A204.1 (cell line): ENCODE results near the gene SLC9A2.

Source experiments
- FAIRE-seq: peaks from 2 replicates; lab custom pipeline; 2012; peaks lifted over from hg19 to GRCh38; lab: Jason Lieb, UNC

Gene SLC9A2

DNA sequence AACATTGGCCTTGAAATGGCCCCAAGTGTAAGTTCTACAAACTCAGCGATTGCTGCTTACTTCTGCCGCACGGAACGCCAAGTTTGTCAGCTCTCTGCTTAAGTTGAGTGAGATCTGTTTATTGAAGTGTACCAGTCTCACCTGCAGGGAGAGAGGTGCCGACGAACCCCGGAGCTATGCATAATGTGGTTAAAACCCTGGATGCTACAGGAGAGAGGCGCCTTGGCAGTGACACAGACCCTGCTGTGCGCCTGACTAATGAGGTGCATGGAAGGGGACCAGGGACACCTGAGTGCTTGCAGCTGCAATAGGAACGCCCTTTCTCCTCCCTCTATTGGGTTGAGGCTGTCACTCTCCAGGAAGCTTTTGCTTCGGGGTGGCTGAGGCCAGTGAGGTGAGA is 979 bp downstream of the SLC9A2 start:
- FAIRE-seq: no peak

DNA sequence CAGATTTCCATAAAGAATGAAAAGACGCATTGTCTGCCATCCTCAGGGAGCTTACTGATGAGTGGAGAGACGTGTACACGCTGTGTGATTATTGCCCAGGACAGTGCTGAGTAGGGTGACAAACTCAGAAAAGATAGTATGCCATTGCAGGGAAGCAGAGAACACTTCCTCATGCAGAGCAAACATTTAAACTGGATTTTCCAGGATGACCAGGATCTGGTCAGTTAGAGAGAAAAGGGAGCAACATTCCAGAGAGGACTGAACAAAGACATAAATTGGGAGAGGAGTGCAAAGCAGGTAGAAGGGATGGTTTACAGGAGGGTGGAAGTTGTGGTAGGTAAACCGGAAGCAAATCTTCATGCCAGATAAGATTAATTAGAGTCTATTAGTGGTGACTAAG is 2.3 kb downstream of the SLC9A2 start:
- FAIRE-seq: no peak

DNA sequence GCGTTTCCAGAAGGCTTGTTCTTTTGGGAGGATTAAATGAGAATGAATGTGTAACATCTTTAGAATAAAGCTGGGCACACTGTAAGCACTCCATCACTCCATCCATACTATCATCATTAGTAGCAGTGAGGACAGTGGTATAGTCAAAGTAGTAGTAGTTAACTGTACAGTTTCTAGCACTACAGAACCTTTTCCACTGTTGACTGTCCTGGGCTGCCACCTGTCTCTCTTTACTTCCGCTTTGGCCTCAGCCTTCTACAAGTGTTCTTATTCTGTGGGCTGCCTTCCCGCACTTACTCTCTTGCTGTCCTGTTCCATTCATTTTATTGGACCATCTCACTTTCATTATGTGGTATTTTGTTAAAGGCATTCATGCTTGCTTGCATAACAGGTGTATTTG is 3.3 kb downstream of the SLC9A2 start:
- FAIRE-seq: no peak

DNA sequence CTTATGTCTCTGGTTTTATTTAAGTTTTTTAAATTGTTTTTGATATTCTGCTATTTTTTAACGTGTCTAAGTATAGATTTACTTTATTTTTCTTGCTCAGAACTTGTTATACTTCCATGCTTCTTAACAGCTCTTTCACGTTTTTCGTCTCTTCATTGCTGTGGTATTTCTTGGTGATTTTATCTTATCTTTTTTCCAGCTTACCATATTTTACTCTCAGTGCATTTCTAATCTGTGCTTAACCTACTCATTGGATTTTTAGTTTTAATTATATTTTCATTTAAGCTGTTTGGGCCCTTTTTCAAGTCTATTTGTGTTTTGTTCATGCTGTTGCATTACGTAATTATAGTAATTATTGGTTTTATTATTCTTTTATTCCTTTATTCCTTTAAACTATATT is 11.1 kb downstream of the SLC9A2 start:
- peak; percentile 23 for FAIRE-seq

DNA sequence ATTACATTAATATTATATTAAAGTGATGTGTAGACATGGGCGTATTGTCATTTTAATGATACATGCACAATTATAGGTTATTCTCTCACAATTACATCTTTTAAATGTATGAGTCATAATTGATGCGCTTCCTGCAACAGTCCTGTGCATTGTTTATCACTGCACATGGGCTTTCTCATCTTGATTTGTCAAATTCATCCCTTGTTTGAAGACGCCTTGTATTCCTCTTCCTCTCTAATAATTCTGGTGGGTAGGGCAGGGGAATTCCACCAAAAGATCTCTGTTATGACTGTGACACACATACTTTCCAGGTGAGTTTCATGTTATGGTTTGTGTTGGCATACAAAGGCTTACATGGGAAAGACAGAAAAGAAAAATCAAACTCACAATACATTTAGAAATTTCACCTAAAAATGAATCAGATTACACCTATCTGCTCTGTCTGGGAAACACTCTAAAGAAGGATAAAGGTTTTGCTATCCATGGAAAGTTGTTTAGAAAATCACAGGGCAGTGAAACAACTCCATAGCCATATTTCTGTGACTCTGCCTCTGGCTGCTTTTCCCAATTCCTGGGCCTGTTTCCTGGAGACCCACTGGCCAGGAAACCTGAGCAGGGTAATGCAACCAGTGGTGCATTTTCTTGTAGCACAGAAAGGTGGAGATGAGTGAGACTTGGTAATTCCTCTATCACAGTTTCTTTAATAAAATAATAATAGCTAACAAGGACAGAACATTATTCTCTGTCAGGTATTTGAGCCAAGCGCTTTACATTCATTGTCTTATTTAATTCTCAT is 13.2 kb downstream of the SLC9A2 start:
- no peak for FAIRE-seq

DNA sequence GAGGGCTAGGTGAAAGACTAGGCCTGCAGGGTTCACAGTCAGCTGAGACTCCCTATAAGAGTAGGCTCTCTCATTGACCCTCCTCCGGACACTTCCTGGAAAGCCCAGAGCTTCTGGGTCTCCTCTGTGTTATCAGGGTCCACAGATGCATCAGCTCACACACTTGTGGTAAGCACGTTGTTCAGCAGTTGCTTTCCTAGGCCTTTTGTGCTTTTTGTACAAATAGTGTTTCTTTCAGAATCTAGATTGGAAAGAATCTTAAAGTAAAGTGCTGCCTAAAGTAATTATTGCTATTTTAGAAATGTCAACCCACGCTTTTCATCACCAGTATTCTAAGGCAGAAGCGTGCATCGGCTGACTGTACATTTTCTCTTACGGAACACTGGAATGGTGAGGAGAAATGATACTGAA is 15.5 kb downstream of the SLC9A2 start:
- FAIRE-seq: no peak

DNA sequence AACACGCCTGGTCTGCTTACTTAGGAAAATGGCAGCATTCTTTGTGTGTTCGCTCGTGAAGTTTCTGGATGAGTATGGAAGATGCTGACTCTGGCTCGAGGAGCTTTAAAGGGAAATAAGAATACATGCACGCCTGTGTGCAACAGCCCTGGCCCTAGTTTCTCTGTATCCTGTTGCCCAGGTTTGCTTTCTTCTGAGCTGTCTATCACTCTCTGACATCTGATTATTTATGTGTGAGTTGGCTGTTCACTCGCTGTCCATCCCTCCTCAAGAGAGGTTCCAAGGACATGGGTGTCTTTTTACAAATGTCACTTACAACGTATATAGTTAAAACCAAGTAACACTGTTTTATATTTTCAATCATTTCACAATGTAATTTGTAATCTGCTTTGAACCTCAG is 16.0 kb downstream of the SLC9A2 start:
- FAIRE-seq: no peak

DNA sequence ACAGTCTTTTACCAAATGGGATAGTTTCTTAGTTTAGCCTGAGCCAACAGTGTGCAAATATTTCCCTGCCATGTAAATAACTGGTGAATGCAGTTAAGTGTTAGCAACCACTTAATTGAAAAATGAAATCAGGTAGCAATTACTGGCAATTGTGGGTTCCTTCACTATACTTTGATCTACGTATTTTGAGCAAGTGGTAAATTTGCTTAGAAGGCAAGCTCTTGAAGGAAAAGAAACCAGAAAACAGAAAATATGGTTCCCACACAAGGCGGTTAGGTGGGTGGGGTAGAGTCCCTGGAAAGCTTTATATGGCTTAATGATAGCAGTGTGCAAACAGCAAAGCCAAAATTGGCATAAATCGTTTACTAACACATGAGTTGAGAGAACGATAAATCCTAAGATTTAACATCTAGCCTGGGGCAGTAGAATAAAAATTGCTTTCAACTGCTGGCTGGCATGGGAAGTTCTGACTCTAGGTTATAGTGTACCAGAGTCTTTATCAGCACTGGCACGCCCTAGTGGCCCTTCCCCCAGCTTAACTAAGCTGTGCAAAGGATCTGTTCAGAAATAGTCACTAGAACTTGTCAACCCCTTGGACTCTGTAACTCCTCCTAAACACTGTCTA is 17.0 kb downstream of the SLC9A2 start:
- no peak for FAIRE-seq

DNA sequence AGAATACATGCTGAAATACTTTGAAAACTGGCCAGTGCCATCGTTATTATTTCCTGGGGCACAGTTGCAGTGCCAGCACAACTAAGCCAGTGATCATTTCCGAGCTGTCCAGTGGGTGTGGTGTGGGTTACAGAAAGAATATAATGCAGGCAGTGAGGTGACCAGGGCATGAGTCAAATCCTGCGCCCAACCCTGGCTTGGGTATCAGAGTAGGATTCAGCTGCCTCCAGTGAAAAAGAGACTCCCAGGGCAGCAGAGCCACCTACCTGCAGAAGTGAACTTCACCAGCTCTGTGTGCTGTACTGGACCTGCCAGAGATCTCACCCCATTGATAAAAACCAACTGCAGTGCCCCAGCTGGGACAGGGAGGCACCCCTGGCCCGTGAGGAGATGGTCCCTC is 18.0 kb downstream of the SLC9A2 start:
- FAIRE-seq: no peak

DNA sequence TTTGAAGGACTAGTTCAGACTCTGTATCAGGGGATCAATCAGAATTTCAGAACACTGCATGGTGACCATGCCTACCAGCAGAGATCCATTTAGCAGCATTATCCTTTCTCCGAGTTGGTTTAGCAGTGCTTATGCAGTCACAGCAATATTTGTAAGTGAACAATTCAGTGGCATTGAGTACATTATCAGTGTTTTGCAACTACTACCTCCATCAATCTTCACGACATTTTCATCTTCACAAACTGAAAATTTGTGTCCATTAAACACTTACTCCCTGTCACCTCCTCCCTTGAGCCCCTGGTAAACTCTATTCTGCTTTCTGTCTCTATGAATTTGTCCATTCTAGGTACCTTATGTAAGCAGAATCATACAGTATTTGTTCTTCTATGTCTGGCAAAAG is 20.1 kb downstream of the SLC9A2 start:
- no peak for FAIRE-seq

DNA sequence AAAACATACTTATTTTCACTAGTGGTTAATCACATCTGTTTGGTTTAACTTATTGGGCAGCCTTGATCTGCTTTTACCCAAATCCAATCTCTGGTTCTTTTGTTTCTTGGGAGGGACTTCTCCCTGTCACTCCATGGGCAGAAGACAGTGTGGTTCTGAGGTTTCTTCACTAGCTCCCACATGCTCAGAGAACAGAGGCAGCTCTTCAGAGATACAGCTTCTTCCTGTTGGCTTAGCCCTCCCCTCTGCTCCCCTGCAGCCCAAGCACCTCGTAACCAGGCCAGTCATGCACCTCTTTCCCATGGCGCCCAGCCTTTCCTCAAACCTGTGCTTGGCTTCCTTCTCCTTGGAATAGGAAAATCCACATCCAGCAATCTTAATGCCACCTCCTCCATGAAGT is 32.8 kb downstream of the SLC9A2 start:
- no peak for FAIRE-seq

DNA sequence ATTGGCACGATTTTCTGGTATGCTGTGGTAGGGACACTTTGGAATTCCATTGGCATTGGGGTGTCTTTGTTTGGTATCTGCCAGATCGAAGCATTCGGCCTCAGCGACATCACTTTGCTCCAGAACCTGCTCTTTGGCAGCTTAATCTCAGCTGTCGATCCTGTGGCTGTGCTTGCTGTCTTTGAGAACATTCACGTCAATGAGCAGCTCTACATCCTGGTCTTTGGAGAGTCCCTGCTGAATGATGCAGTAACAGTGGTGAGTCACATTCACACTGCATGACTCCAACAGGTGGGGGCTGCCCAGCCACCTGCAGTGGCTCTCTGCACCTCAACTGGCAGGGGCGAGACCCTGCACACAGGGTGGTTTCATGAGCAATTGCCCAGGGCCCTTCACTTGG is 38.4 kb downstream of the SLC9A2 start:
- no peak for FAIRE-seq

DNA sequence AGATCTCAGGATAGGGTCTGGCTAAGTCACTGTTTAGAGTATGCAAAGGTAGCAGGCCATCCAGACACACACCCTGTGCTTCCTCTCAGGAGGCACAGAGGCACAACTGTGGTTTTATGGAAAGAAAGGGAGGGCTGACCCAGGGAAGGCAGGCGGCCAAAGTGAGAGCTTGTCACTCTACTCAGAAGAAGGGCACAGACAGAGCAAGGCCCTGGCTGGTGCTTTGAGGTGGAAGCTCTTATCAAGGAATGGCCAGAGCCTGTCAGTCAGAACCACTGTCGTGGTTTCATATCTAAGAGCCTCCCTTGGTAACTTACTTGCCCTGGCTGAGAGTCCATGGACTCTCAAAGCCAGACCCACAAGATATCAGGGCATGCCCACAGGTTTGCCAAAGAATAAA is 40.7 kb downstream of the SLC9A2 start:
- no peak for FAIRE-seq

DNA sequence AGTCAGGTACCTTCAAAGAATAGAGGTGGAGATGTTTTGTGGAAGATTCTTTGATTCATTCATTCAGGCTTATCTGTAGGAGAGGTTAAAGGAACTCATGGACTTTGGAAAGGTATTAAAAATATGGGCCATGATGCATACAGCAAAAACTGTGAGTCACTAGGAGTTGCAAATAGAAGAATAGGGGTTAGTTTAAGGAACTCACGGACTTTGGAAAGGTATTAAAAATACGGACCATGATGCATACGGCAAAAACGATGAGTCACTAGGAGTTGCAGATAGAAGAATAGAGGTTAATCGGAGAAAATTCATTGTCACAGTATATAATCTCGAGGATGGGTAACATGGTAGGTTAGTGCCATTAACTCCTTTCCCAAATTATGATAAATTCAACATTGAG is 41.2 kb downstream of the SLC9A2 start:
- no peak for FAIRE-seq

DNA sequence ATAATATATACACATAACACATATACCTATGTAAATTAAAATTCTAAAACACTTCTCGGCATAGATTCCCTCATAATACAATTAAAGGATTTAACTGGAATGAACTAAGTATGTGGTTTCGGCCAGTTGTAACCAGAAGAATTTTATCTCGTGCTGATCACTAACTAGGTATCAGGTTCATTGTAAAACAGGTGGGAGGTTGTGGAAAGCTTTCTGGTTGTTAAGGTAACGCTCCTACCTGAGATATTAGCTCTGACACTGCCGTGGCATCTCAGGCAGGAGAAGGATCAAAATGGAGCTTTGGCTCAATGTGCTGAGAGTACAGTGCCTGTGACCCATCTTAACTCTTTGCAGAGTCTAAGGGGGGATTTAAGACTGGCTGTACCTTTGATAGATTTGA is 42.5 kb downstream of the SLC9A2 start:
- FAIRE-seq: no peak

DNA sequence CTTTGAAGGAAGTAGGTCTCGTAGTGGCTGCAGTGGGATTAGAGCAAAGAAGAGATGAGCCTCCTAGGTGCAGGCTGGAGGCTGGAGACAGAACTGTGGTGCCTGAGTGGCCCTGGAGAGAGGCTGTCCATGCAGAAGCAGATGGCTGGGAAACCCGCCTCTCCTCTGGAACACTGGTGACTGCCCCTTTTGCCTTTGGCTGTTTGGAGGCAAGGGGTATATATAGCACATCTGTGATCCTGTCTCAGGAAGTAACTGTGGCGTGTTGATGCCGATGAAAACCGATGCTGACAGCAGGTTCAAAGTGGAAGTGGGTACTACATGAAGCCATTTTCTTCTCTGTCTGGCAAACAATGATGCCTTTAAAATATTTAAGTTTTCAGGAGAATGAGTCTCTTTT is 43.5 kb downstream of the SLC9A2 start:
- FAIRE-seq: no peak

DNA sequence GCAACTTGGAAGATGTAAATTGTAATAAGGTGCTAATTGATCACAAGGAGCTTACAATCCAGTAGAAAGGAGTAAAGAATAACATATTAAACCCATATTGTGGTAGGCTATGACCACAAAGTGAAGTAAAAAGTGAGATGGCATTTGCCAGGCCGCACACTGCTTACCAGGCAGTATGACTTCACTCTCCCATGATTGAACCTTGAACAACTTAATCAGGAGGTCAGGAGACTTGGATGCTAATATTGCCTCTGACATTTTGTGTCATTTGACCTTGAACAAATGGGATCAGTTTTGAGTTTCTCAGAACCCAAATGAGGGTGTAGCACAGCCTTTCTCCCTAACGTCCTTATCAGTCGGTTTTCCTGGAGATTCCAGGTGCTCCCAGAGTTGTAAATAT is 44.0 kb downstream of the SLC9A2 start:
- FAIRE-seq: no peak

DNA sequence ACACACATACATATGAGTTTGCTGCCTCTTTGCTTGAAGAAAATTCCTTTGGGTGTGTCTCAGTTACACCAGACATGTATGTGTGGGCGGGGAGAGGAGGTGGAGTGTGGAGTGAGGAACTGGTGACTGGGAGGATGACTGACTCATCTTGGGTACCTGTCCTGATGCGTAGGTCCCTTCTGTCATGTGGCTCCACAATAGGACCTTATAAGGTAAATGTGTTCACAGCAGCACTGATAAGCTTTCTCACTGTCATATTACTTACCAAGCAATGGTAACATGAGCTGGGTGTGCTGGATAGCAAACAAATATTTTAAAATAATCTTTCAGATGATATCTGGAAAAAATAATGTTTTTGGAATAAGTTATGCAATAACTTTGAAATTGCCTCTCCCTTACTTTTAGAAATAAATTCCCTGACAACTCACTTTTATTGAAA is 45.1 kb downstream of the SLC9A2 start:
- FAIRE-seq: no peak

DNA sequence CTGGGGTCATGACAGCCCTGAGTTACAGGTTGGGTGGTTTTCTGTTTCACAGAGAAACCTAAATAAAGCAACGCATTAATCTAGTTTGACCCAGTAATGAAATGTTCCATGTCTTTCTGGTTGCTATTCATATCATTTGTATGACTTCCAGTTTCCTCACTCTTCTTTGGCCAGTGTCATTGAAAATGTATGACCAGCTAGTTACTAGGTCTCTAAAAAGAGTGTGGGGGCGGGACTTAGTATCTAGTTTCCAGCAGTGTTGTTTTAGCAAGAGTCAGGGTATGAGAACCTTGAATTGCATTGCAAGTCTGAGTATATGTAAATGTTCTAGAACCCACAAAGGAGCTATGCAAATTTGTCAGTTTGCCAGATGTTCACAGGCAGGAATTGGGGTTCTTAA is 47.7 kb downstream of the SLC9A2 start:
- no peak for FAIRE-seq

DNA sequence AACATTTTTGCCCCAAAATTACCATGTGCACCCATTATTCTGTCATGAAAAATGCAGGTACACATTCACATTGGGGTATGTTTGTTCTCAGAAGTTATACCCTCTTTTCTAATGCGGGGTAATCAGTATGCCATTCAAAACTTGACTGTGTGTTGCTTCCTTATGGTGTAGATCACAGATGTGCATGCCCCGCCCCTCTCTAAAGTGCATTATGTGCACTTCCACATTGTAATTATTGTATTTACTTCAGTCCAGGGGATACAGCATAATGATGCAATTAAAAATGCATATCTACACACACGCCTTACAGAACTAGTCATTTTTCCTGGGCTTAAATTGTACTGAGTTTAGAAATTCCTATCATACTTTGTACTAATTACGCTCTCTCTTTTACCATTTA is 48.8 kb downstream of the SLC9A2 start:
- no peak for FAIRE-seq

DNA sequence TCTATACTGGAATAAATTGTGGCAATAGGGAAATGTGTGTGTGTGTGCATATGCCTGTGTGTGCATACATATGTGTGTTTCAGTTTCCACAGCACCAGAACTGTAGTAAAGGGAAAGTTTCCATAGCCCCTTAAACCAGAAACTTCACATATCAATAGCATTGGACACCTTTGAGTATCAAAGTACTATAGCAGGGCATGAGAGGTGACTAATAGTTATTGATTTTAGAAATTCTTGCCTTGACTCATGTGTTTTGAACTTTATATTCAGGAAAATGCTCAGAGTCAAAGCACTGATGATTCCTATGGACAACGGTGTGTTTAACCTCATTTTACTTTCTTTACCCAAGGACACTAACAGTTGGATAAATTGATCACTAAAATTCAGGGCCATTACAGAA is 50.0 kb downstream of the SLC9A2 start:
- FAIRE-seq: no peak

DNA sequence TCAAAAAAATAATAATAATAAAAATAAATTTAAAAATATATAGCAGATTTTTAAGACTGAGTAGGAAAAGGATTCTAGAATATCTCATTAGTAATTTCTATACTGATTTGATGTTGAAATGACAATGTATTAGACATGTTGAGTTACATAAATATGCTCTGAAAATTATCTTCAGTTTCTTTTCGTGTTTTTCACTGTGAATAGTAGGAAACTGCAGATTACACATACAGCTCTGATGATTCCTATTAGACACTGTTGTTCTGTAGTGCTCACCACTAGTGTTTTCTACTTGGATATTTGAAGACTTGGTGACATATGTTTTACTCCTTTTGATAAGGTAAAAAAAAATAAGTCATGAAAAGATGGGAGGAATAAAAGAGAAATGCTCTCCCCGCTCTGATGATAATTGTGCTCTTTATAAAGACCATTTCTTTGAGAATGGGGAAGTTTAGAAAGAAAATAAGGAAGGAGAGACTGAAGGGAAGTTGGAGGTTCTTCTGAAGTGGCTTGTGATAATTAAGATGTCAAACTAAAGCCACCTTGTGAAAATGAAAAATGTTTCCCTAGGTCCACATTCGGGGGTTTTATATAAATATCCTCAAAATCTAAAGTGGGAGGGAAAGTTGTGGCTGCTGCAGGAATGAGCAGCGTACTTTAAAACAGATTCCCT is 52.9 kb downstream of the SLC9A2 start:
- no peak for FAIRE-seq

DNA sequence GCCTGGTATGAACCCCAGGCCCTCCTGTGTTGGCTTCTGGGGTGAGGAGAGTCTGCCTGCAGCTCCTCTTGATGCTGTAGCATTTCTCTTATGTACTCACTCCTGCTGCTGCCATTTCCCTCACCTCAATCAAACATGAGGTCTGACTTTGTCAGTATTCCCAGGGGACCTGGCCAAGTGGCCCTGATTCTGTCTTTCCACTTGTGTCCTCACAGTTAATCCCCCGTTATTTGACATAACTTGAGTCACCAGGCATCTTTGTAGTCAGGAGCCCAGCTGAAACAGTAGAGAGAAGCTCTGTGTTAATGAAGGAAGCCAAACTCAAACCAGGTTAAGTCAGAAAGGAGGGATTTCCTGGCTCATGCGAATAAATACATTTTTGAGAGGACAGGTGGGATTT is 55.0 kb downstream of the SLC9A2 start:
- FAIRE-seq: no peak

DNA sequence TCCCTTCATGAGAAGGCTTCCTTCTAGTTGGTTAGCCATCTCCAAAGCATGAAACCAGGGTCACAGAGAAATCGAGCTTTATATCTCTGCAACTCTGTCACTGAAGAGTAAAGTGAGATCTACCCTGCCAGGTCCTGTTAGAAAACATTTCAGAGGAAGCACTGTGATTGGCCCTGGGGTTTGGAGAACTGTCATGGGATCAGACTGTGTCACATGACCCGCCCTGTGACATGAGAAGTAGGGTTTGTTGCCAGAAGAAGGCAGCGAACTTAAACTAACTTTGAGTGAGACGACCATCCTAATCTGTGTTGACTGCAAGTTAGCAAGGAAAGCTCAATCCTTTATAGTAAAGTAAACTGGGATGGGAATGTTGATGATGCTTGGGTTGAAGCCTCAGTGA is 55.5 kb downstream of the SLC9A2 start:
- FAIRE-seq: no peak
